Lower leg skin (tissue), 3 donors: ENCODE results near the gene PAFAH1B1.

ENCODE experiments used
- POLR2A ChIP-seq, 2 donors: fragments of 450-650 bp; IDR thresholded peaks; one replicate each; pipeline ENCODE4 v1.6.1; 2016 to 2017; ENCODE audit warnings: antibody characterized with exemption in 2 of 2, mild to moderate bottlenecking in 1 of 2, moderate library complexity in 1 of 2
- TF ChIP-seq, protein P1 (sequence below), 3 donors: fragments of 450-650 bp; IDR thresholded peaks; one replicate each; pipeline ENCODE4 v1.5.1; 2016; ENCODE audit warnings: antibody characterized with exemption in 3 of 3, mild to moderate bottlenecking in 3 of 3, moderate library complexity in 2 of 3

DNA sequence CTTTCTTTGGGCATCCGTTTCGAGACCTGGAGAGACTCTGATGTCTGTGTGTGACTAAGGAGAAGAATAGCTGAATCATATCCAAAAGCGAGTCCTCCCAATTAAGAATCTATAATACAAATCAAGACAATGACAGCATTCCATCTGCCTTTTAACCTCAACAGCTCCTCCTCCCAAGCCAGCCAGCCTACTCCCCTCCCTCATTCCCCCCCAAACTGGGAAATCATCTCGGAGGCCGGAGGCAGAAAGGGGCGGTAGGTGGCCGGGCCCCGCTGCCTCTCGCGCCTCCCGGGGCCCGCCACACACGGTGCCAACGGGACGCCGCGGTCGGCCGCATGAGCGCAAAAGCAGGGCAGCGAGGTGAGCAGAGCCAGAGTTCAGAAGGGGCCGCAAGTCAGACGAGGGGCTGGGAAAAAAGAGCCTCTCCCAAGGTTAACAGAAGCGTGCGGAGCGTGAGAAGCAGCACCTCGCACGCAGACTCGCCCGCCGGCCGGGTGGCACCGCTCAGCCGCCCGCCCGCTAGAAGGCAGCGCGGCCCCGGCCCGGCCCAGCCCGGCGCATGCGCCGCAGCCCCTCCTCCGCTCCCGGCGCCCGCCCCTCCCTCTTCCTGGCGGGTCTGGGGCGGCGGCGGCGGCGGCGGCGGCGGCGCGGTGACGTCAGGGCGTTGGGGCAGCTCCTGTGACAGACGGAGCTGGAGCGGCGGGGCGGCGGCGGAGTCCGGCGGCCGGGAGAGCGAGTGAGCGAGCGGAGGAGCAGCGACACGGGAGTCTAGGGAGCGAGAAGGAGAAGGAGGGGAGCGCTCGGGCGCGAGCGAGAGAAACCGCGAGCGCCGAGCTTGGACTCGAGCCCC lies at the start of gene PAFAH1B1:
- TF ChIP-seq, protein P1, sequence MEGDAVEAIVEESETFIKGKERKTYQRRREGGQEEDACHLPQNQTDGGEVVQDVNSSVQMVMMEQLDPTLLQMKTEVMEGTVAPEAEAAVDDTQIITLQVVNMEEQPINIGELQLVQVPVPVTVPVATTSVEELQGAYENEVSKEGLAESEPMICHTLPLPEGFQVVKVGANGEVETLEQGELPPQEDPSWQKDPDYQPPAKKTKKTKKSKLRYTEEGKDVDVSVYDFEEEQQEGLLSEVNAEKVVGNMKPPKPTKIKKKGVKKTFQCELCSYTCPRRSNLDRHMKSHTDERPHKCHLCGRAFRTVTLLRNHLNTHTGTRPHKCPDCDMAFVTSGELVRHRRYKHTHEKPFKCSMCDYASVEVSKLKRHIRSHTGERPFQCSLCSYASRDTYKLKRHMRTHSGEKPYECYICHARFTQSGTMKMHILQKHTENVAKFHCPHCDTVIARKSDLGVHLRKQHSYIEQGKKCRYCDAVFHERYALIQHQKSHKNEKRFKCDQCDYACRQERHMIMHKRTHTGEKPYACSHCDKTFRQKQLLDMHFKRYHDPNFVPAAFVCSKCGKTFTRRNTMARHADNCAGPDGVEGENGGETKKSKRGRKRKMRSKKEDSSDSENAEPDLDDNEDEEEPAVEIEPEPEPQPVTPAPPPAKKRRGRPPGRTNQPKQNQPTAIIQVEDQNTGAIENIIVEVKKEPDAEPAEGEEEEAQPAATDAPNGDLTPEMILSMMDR (IDR thresholded peaks at IDR 0.05), result no peak
- TF ChIP-seq POLR2A (IDR thresholded peaks at IDR 0.05), result peak in 1 of 2 donors; percentile 64
